Measurements from ENCODE around the gene BCR. TPM values are rescaled to one million over a fixed set of nuclear protein-coding genes. Genes with fewer than 3 reads are reported as not detected.

Gene BCR
- total and polyA plus RNA-seq, 2 donors (not counting 1 experiment from before 2014, with no cell fraction given): 30.2 to 46.4 TPM

DNA sequence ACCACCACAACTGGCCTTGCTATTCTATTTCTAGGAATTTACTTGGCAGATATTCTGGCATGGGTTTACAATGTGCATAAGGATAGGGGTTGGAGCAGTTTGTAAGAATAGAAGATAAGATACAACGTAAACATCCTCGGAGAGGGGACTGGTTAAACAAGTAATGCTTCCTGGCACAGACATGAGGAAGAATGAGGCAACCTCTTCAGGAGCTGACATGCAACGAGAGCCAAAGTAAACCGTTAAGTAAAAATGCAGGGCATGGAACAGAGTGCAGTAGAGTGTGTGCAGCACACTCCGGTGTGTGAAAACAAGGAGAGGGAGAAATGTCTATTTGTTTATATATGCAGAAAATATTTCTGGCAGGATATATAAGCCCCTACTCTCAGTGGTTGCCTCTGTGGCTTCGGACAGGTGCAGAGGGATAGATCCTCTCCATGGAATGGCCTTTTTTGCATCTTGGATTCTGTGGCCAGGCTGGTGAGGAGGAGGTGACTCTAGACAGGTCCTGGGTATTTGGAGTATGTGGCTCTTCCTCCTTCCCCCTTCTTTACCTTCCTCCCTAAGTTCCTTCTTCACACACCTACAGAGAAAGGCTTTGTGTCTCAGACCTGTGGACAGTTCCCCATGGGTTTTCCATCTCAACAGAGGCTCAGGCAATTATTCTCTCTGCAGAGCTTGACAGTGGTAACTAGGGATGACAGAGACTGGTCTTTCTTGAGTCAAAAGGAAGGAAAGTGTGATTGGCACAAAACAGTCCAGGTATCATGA is 32.5 kb upstream of the BCR start:
- WGBS (ENCODE audit: insufficient coverage): 76% methylated on average over 4 of the region's 6 CpGs
- no peak overlapping the region for H3K4me2 ChIP-seq (replicated peaks; ENCODE audit: low read depth, low read length, poor library complexity, severe bottlenecking)
- ATAC-seq (ENCODE audit: low read depth) (no peak), DNase-seq (no peak)
- no peaks in the 10 kb centered on the region for H3K27me3 ChIP-seq (replicated peaks in 1 of 4; ENCODE audit: control extremely low read depth in 1 of 4, control insufficient read depth in 3 of 4, insufficient read depth in 4 of 4, low read length in 3 of 4)
- H4K20me1 ChIP-seq (ENCODE audit: control insufficient read depth, insufficient read depth, low read length, poor library complexity, severe bottlenecking): no peaks in the 10 kb centered on the region
- Mint-ChIP-seq H3K4me3 (no peak overlapping the region), H3K9me3 (ENCODE audit: insufficient read depth) (no peaks in the 10 kb centered on the region), H3K4me1 (peaks cover 41% of the 10 kb centered on the region), H3K27ac (peak overlapping the region; percentile 61), H3K27me3 (no peaks in the 10 kb centered on the region)
- CTCF ChIA-PET: interaction anchor here (0.8 to 1.8 kb wide), 4 partner anchors 19 to 134 kb away, joined by 3 to 5 read pairs (median 4); partner anchors contain the start of gene BCR
- H3K4me1 ChIP-seq (ENCODE audit: control insufficient read depth in 2 of 2, insufficient read depth in 2 of 2, low read length in 2 of 2): peaks cover 26 to 45% of the 10 kb centered on the region in 2 donors
- H3K9me3 ChIP-seq (ENCODE audit: control extremely low read depth in 1 of 3, control insufficient read depth in 2 of 3, insufficient read depth in 1 of 3, low read length in 2 of 3): no peaks in the 10 kb centered on the region
- POLR2A ChIA-PET: no interaction called here
- no peak overlapping the region for H3K27ac ChIP-seq (ENCODE audit: low read length in 2 of 2)
- no peak for TF ChIP-seq CTCF (IDR thresholded peaks at IDR 0.05)
- TF ChIP-seq EZH2 (IDR thresholded peaks at IDR 0.05; ENCODE audit: borderline replicate concordance, insufficient read depth, low read depth, low read length, poor library complexity, severe bottlenecking): no peak
- intact Hi-C loops (cut with micrococcal nuclease): loop anchor here (5.0 to 10.0 kb wide), 3 partner anchors 34 to 1407 kb away; partner anchors contain the start of genes BCR, GUCD1 and SNRPD3
- H2AFZ ChIP-seq (ENCODE audit: insufficient read depth, low read depth, low read length, poor library complexity, severe bottlenecking): no peak overlapping the region
- H3K36me3 ChIP-seq (replicated peaks in 1 of 2; ENCODE audit: control extremely low read depth in 1 of 2, control insufficient read depth in 1 of 2, extremely low read depth in 1 of 2, insufficient read depth in 2 of 2, low read length in 1 of 2): no peaks in the 10 kb centered on the region
- H3K9ac ChIP-seq (ENCODE audit: low read length): no peak overlapping the region
- H3K79me2 ChIP-seq (ENCODE audit: control insufficient read depth, insufficient read depth, low read length): no peaks in the 10 kb centered on the region
- no peak overlapping the region for H3K4me3 ChIP-seq (ENCODE audit: control extremely low read depth in 1 of 5, extremely low read depth in 1 of 5, insufficient read depth in 1 of 5, low read depth in 2 of 5, low read length in 4 of 5)

GRCh38 chr22:23149743-23150238 is 30.5 kb upstream of the BCR start:
- Histone ChIP-seq H3K36me3 (replicated peaks in 1 of 2; ENCODE audit: control extremely low read depth in 1 of 2, control insufficient read depth in 1 of 2, extremely low read depth in 1 of 2, insufficient read depth in 2 of 2, low read length in 1 of 2) (no peaks in the 10 kb centered on the region), H3K9ac (ENCODE audit: low read length) (no peak overlapping the region), H3K4me3 (ENCODE audit: control extremely low read depth in 1 of 5, extremely low read depth in 1 of 5, insufficient read depth in 1 of 5, low read depth in 2 of 5, low read length in 4 of 5) (no peak overlapping the region), H3K4me2 (replicated peaks; ENCODE audit: low read depth, low read length, poor library complexity, severe bottlenecking) (no peak overlapping the region), H3K27ac (ENCODE audit: low read length in 2 of 2) (no peak overlapping the region), H3K27me3 (replicated peaks in 1 of 4; ENCODE audit: control extremely low read depth in 1 of 4, control insufficient read depth in 3 of 4, insufficient read depth in 4 of 4, low read length in 3 of 4) (no peaks in the 10 kb centered on the region), H2AFZ (ENCODE audit: insufficient read depth, low read depth, low read length, poor library complexity, severe bottlenecking) (no peak overlapping the region), H4K20me1 (ENCODE audit: control insufficient read depth, insufficient read depth, low read length, poor library complexity, severe bottlenecking) (no peaks in the 10 kb centered on the region), H3K9me3 (ENCODE audit: control extremely low read depth in 1 of 3, control insufficient read depth in 2 of 3, insufficient read depth in 1 of 3, low read length in 2 of 3) (no peaks in the 10 kb centered on the region), H3K79me2 (ENCODE audit: control insufficient read depth, insufficient read depth, low read length) (no peaks in the 10 kb centered on the region), H3K4me1 (ENCODE audit: control insufficient read depth in 2 of 2, insufficient read depth in 2 of 2, low read length in 2 of 2) (peaks cover 24 to 37% of the 10 kb centered on the region in 2 donors)
- ChIA-PET POLR2A (no interaction called here), CTCF (no interaction called here)
- Mint-ChIP-seq H3K27me3 (no peaks in the 10 kb centered on the region), H3K4me3 (no peak overlapping the region), H3K4me1 (peaks cover 35% of the 10 kb centered on the region), H3K9me3 (ENCODE audit: insufficient read depth) (no peaks in the 10 kb centered on the region), H3K27ac (no peak overlapping the region)
- WGBS (ENCODE audit: insufficient coverage): 97% methylated on average over 15 of the region's 15 CpGs
- no peak for ATAC-seq (ENCODE audit: low read depth)
- no peak for TF ChIP-seq CTCF (IDR thresholded peaks at IDR 0.05)
- TF ChIP-seq EZH2 (IDR thresholded peaks at IDR 0.05; ENCODE audit: borderline replicate concordance, insufficient read depth, low read depth, low read length, poor library complexity, severe bottlenecking): no peak
- no peak for DNase-seq
- intact Hi-C loops (cut with micrococcal nuclease): loop anchor here (5.0 to 10.0 kb wide), 3 partner anchors 33 to 1405 kb away; partner anchors contain the start of genes BCR, GUCD1 and SNRPD3

Measured in B cell (primary cell).